ENCODE data around the gene SPATA9. TPM values are rescaled to one million over a fixed set of nuclear protein-coding genes. Genes with fewer than 3 reads are reported as not detected.

Gene SPATA9
- total and polyA plus RNA-seq, 2 of the 13 experiments (the other 11 are each of a cell fraction or from before 2014, with no cell fraction given): not detected

DNA sequence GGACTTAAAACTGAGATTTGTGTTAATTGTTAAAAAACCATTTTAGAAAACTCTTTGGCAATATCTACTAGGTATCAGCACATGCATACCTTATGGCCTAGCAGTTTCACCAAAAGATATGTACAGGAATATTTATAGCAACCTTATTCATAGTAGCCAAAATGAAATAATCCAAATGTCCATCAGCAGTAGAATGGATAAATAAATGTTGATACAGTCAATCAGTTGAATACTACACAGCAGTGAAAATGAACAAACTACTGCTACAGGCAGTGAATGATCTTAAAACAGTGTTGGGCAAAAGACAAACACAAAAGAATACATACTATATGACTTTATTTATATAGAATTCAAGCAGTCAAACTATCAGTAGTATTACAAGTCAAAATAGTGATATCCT, 19.8 kb downstream of the SPATA9 start:
- H3K4me1 ChIP-seq (ENCODE audit: insufficient read depth, low read length): peaks cover 6% of the 10 kb centered on the region; the same call in 1 of the 2 replicates
- no peak for DNase-seq (ENCODE audit: low spot score)
- no peaks in the 10 kb centered on the region for H3K27me3 ChIP-seq (ENCODE audit: control insufficient read depth in 1 of 2, insufficient read depth in 2 of 2, low read length in 2 of 2)
- no peak for FAIRE-seq
- no peak overlapping the region for H3K27ac ChIP-seq (ENCODE audit: extremely low read length, insufficient read depth, low read length)
- no peak overlapping the region for H3K4me2 ChIP-seq (ENCODE audit: low read depth, low read length)
- intact Hi-C loops (cut with micrococcal nuclease; ENCODE audit: unreplicated experiment): loop anchor here (2.0 kb wide), 1 partner anchor 30 kb away; no protein-coding TSS in a partner anchor
- ATAC-seq: no peak
- H3K9ac ChIP-seq (ENCODE audit: insufficient read depth, low read depth, low read length): no peak overlapping the region
- POLR2A ChIA-PET: no interaction called here
- no peaks in the 10 kb centered on the region for H4K20me1 ChIP-seq (ENCODE audit: insufficient read depth, low read length)
- H3K9me3 ChIP-seq (ENCODE audit: low read length): no peaks in the 10 kb centered on the region
- no peak overlapping the region for H2AFZ ChIP-seq (ENCODE audit: low read length)
- H3K4me3 ChIP-seq (replicated peaks in 1 of 3; ENCODE audit: insufficient read depth in 1 of 3, low read depth in 2 of 3, low read length in 3 of 3): no peak overlapping the region
- no peaks in the 10 kb centered on the region for H3K79me2 ChIP-seq (ENCODE audit: insufficient read depth, low read length)
- no TSS peak for BruUV-seq (replicated peaks)
- H3K36me3 ChIP-seq (replicated peaks in 1 of 2; ENCODE audit: control insufficient read depth in 1 of 2, insufficient read depth in 2 of 2, low read length in 2 of 2): no peaks in the 10 kb centered on the region
- TF ChIP-seq RCOR2 (CRISPR knock-in tag; IDR thresholded peaks at IDR 0.05) (no peak), DNMT1 (CRISPR knock-in tag; IDR thresholded peaks at IDR 0.05) (no peak), ZNF331 (CRISPR knock-in tag; IDR thresholded peaks at IDR 0.05) (no peak), ZNF317 (CRISPR knock-in tag; IDR thresholded peaks at IDR 0.05) (no peak), ZNF570 (CRISPR knock-in tag; IDR thresholded peaks at IDR 0.05; ENCODE audit: borderline replicate concordance) (no peak), NFRKB (IDR thresholded peaks at IDR 0.05) (no peak), FOSL2 (CRISPR knock-in tag; IDR thresholded peaks at IDR 0.05) (no peak)
- in situ Hi-C loops (cut with HindIII; ENCODE audit: extremely low pct_ligation_motif_present, low pct_unique_long_range_greater_than_20kb): no loop called here
- CTCF ChIA-PET (ENCODE audit: low intra/inter-chr PET ratio, low total read pairs): interaction anchor here (1.9 kb wide), 1 partner anchor 184 kb away, joined by 10 read pairs; no protein-coding TSS in a partner anchor

DNA sequence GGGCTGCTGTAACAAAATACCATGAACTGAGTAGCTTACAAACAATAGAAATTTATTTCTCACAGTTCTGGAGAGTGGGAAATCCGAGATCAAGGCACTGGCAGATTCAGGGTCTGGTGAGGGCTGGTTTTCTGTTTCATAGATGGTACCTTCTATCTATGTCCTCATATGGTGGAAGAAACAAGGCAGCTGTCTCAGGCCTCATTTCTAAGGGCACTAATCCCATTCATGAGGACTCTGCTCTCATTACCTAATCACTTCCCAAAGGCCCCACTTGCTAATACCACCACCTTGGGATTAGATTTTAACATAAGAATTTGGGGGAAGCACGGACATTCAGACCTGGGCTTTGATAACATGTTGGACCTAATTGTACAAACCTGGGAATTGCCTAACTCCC, 22.7 kb downstream of the SPATA9 start:
- Histone ChIP-seq H3K9me3 (ENCODE audit: low read length) (no peaks in the 10 kb centered on the region), H3K9ac (ENCODE audit: insufficient read depth, low read depth, low read length) (no peak overlapping the region), H3K36me3 (replicated peaks in 1 of 2; ENCODE audit: control insufficient read depth in 1 of 2, insufficient read depth in 2 of 2, low read length in 2 of 2) (no peaks in the 10 kb centered on the region), H3K4me2 (ENCODE audit: low read depth, low read length) (no peak overlapping the region), H3K4me1 (ENCODE audit: insufficient read depth, low read length) (peaks cover 6% of the 10 kb centered on the region; the same call in 1 of the 2 replicates), H3K27me3 (ENCODE audit: control insufficient read depth in 1 of 2, insufficient read depth in 2 of 2, low read length in 2 of 2) (no peaks in the 10 kb centered on the region), H3K27ac (ENCODE audit: extremely low read length, insufficient read depth, low read length) (no peak overlapping the region), H3K79me2 (ENCODE audit: insufficient read depth, low read length) (no peaks in the 10 kb centered on the region), H2AFZ (ENCODE audit: low read length) (no peak overlapping the region), H3K4me3 (replicated peaks in 1 of 3; ENCODE audit: insufficient read depth in 1 of 3, low read depth in 2 of 3, low read length in 3 of 3) (no peak overlapping the region), H4K20me1 (ENCODE audit: insufficient read depth, low read length) (no peaks in the 10 kb centered on the region)
- DNase-seq (ENCODE audit: low spot score) (no peak), FAIRE-seq (no peak), ATAC-seq (no peak)
- 35% methylated on average over 2 of the region's 2 CpGs for WGBS (ENCODE audit: low lambda C conversion rate)
- intact Hi-C loops (cut with micrococcal nuclease; ENCODE audit: unreplicated experiment): no loop called here
- in situ Hi-C loops (cut with HindIII; ENCODE audit: extremely low pct_ligation_motif_present, low pct_unique_long_range_greater_than_20kb): no loop called here
- TF ChIP-seq ZNF3 (CRISPR knock-in tag; IDR thresholded peaks at IDR 0.05): no peak
- no peak for TF ChIP-seq ZNF234 (CRISPR knock-in tag; conservative IDR thresholded peaks at IDR 0.05)
- no peak for TF ChIP-seq FOSL1 (CRISPR knock-in tag; IDR thresholded peaks at IDR 0.05; ENCODE audit: borderline replicate concordance)
- TF ChIP-seq PPARG (CRISPR knock-in tag; conservative IDR thresholded peaks at IDR 0.05): no peak
- TF ChIP-seq RFXAP (CRISPR knock-in tag; IDR thresholded peaks at IDR 0.05; ENCODE audit: borderline replicate concordance): no peak
- no peak for TF ChIP-seq ZNF235 (CRISPR knock-in tag; IDR thresholded peaks at IDR 0.05; ENCODE audit: borderline replicate concordance)
- no peak for TF ChIP-seq ZNF772 (CRISPR knock-in tag; IDR thresholded peaks at IDR 0.05)
- TF ChIP-seq NR2F6 (IDR thresholded peaks at IDR 0.05): no peak
- no peak for TF ChIP-seq NR2F6 (CRISPR knock-in tag; IDR thresholded peaks at IDR 0.05)
- no peak for TF ChIP-seq IKZF4 (CRISPR knock-in tag; IDR thresholded peaks at IDR 0.05; ENCODE audit: borderline replicate concordance, low read depth, not compliant biosample characterization)
- TF ChIP-seq ZNF460 (CRISPR knock-in tag; IDR thresholded peaks at IDR 0.05; ENCODE audit: borderline replicate concordance): no peak
- no peak for TF ChIP-seq NFKB2 (CRISPR knock-in tag; IDR thresholded peaks at IDR 0.05; ENCODE audit: borderline replicate concordance)
- ChIA-PET POLR2A (no interaction called here), CTCF (ENCODE audit: low intra/inter-chr PET ratio, low total read pairs) (no interaction called here)
- no TSS peak for BruUV-seq (replicated peaks)
